Neural cell (in vitro differentiated cells): ENCODE results near the gene TMEM192. TPM values are rescaled to one million over a fixed set of nuclear protein-coding genes. Genes with fewer than 3 reads are reported as not detected.

Experiments
- H2AFZ ChIP-seq: fragments of 200-600, 300-800 bp; sonication (generic), shearing (Covaris generic); 2 replicates; pipeline ENCODE4 v1.6.0; 2014; ENCODE audit warnings: low read depth, mild to moderate bottlenecking, antibody characterized with exemption, low read length, moderate library complexity
- H3F3A ChIP-seq: fragments of 200-600 bp; shearing (Covaris generic); 2 replicates; pipeline ENCODE4 v1.6.1; 2016; ENCODE audit warnings: mild to moderate bottlenecking, moderate library complexity, mixed read lengths, antibody characterized with exemption, low read length; ENCODE audit not compliant: insufficient read depth, poor library complexity, severe bottlenecking
- H3K27ac ChIP-seq: fragments of 200-600, 300-800 bp; sonication (generic), shearing (Covaris generic); 2 replicates; pipeline ENCODE4 v1.5.1; 2014; ENCODE audit warnings: mild to moderate bottlenecking, low read length, moderate library complexity
- H3K27me3 ChIP-seq: fragments of 300-800, 200-600 bp; sonication (generic), shearing (Covaris generic); 2 replicates; pipeline ENCODE4 v1.6.0; 2014; ENCODE audit warnings: mild to moderate bottlenecking, low read depth, low read length, moderate library complexity; ENCODE audit not compliant: insufficient read depth
- H3K36me3 ChIP-seq: fragments of 300-800, 200-600 bp; sonication (generic), shearing (Covaris generic); 2 replicates; pipeline ENCODE4 v1.5.1; 2014; ENCODE audit warnings: mild to moderate bottlenecking, antibody characterized with exemption, low read length, moderate library complexity; ENCODE audit not compliant: insufficient read depth
- H3K4me2 ChIP-seq: fragments of 300-800, 200-600 bp; sonication (generic), shearing (Covaris generic); 2 replicates; pipeline ENCODE4 v1.6.0; 2014; ENCODE audit warnings: mild to moderate bottlenecking, low read length
- H3K4me3 ChIP-seq: fragments of 300-800, 200-600 bp; sonication (generic), shearing (Covaris generic); 2 replicates; pipeline ENCODE4 v1.5.1; 2014; ENCODE audit warnings: mild to moderate bottlenecking, low read length, moderate library complexity
- H3K79me2 ChIP-seq: fragments of 200-600 bp; shearing (Covaris generic); replicated peaks from 2 replicates; pipeline ENCODE4 v1.6.0; 2014; ENCODE audit warnings: mild to moderate bottlenecking, low read length, moderate library complexity; ENCODE audit not compliant: insufficient read depth
- H3K9ac ChIP-seq: fragments of 300-800, 200-600 bp; sonication (generic), shearing (Covaris generic); 2 replicates; pipeline ENCODE4 v1.6.1; 2016; ENCODE audit warnings: mild to moderate bottlenecking, low read length, mixed read lengths
- H3K9me2 ChIP-seq: fragments of 200-600 bp; shearing (Covaris generic); 2 replicates; pipeline ENCODE4 v1.6.1; 2016; ENCODE audit warnings: mild to moderate bottlenecking, low read length, mixed read lengths; ENCODE audit not compliant: insufficient read depth
- H3K9me3 ChIP-seq: fragments of 200-600, 300-800 bp; sonication (generic), shearing (Covaris generic); 2 replicates; pipeline ENCODE4 v1.6.1; 2016; ENCODE audit warnings: mild to moderate bottlenecking, mixed run types, low read length, moderate library complexity, mixed read lengths
- H4K20me1 ChIP-seq: fragments of 200-600 bp; shearing (Covaris generic); 2 replicates; pipeline ENCODE4 v1.6.1; 2016; ENCODE audit warnings: mild to moderate bottlenecking, mixed run types; ENCODE audit not compliant: insufficient read depth
- EP300 ChIP-seq: fragments of 450-650 bp; conservative IDR thresholded peaks from 2 replicates; pipeline ENCODE4 v1.6.1; 2014; ENCODE audit warnings: antibody characterized with exemption, mild to moderate bottlenecking, moderate library complexity; ENCODE audit not compliant: poor library complexity, severe bottlenecking
- EZH2 ChIP-seq: fragments of 200-600, 300-800 bp; shearing (Covaris generic), sonication (generic); IDR thresholded peaks from 2 replicates; pipeline ENCODE4 v1.6.1; 2014; ENCODE audit warnings: antibody characterized with exemption, low read length, borderline replicate concordance, mild to moderate bottlenecking; ENCODE audit not compliant: insufficient read depth, poor library complexity, severe bottlenecking
- MXI1 ChIP-seq: fragments of 450-650 bp; conservative IDR thresholded peaks from 2 replicates; pipeline ENCODE4 v1.6.1; 2014; ENCODE audit warnings: antibody characterized with exemption, mild to moderate bottlenecking; ENCODE audit not compliant: poor library complexity, severe bottlenecking
- POLR2AphosphoS5 ChIP-seq: IDR thresholded peaks from 2 replicates; pipeline ENCODE4 v1.6.1; 2012
- RAD21 ChIP-seq: fragments of 450-650 bp; conservative IDR thresholded peaks from 2 replicates; pipeline ENCODE4 v1.6.1; 2014; ENCODE audit warnings: antibody characterized with exemption, mild to moderate bottlenecking, moderate library complexity
- SMC3 ChIP-seq: fragments of 450-650 bp; conservative IDR thresholded peaks from 2 replicates; pipeline ENCODE4 v1.6.1; 2014; ENCODE audit warnings: antibody characterized with exemption, mild to moderate bottlenecking, moderate library complexity; ENCODE audit not compliant: poor library complexity
- TAF1 ChIP-seq: IDR thresholded peaks from 2 replicates; pipeline ENCODE4 v1.6.1; 2012; ENCODE audit warnings: low read depth
- polyA plus RNA-seq: library from polyadenylated mRNA; depleted of rRNA; stranded (reverse); fragments of >200 nt; gene quantifications from 2 replicates; pipeline ENCODE4 v1.2.3, GENCODE V29; 2014
- TF ChIP-seq, protein P1 (sequence below): IDR thresholded peaks from 2 replicates; pipeline ENCODE4 v1.6.1; 2012; ENCODE audit warnings: borderline replicate concordance
- TF ChIP-seq, protein P2 (sequence below): fragments of 450-650 bp; IDR thresholded peaks from 2 replicates; pipeline ENCODE4 v1.5.1; 2014; ENCODE audit warnings: antibody characterized with exemption, mild to moderate bottlenecking, moderate library complexity; ENCODE audit not compliant: poor library complexity, severe bottlenecking

The TMEM192 gene
- polyA plus RNA-seq, 1 donor from 2014 or later: 10.5 TPM

DNA sequence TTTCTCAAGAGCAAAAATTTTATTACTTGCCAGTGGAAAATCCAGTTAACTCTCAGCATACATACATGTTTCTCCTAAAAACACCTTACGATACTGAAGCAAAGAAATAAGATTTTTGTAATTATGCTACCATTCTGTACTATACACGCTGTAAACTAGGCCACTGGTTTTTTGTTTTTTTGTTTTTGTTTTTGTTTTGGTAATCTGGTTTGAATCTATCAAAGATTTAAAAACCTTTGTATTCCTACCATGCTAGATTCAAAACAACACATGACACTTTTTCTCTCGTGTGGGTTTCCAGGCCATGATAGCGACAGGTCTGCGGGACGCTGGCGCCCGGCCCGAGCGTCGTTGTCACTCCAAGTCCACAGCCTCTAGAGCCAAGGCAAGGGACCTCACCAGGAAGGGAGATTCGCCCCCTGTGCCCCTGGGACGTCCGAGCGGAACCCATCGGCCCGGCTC is 723 bp downstream of the TMEM192 start:
- H3K36me3 ChIP-seq: no peaks in the 10 kb centered on the region
- no peaks in the 10 kb centered on the region for H4K20me1 ChIP-seq
- H3K4me3 ChIP-seq: peak overlapping the region; percentile 91
- H3K9ac ChIP-seq: peak overlapping the region; percentile 78
- H3F3A ChIP-seq: no peaks in the 10 kb centered on the region
- peak overlapping the region; percentile 85 for H3K27ac ChIP-seq
- no peaks in the 10 kb centered on the region for H3K9me2 ChIP-seq
- no peak for TF ChIP-seq TAF1
- no peak for TF ChIP-seq SMC3
- TF ChIP-seq RAD21: no peak
- no peak for TF ChIP-seq EZH2
- TF ChIP-seq MXI1: no peak
- TF ChIP-seq, protein P1, sequence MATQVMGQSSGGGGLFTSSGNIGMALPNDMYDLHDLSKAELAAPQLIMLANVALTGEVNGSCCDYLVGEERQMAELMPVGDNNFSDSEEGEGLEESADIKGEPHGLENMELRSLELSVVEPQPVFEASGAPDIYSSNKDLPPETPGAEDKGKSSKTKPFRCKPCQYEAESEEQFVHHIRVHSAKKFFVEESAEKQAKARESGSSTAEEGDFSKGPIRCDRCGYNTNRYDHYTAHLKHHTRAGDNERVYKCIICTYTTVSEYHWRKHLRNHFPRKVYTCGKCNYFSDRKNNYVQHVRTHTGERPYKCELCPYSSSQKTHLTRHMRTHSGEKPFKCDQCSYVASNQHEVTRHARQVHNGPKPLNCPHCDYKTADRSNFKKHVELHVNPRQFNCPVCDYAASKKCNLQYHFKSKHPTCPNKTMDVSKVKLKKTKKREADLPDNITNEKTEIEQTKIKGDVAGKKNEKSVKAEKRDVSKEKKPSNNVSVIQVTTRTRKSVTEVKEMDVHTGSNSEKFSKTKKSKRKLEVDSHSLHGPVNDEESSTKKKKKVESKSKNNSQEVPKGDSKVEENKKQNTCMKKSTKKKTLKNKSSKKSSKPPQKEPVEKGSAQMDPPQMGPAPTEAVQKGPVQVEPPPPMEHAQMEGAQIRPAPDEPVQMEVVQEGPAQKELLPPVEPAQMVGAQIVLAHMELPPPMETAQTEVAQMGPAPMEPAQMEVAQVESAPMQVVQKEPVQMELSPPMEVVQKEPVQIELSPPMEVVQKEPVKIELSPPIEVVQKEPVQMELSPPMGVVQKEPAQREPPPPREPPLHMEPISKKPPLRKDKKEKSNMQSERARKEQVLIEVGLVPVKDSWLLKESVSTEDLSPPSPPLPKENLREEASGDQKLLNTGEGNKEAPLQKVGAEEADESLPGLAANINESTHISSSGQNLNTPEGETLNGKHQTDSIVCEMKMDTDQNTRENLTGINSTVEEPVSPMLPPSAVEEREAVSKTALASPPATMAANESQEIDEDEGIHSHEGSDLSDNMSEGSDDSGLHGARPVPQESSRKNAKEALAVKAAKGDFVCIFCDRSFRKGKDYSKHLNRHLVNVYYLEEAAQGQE: no peak
- H2AFZ ChIP-seq: peak overlapping the region; percentile 52
- H3K79me2 ChIP-seq: peaks cover 2% of the 10 kb centered on the region
- H3K4me2 ChIP-seq: peak overlapping the region; percentile 80
- no peaks in the 10 kb centered on the region for H3K27me3 ChIP-seq
- no peaks in the 10 kb centered on the region for H3K9me3 ChIP-seq

DNA sequence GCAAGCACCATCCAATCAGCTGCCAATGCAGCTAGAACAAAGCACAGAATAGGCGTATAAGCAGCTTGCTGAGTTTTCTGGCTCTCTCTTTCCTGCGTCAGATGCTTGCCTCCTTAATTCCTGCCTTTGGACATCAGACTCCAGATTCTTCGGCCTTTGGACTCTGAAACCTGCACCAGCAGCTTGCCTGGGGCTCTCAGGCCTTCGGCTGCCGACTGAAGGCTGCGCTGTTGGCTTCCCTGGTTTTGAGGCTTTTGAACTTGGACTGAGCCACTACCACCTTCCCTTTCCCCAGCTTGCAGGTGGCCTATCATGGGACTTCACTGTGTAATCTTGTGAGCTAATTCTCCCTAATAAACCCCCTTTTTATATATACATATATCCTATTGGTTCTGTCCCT is 6.1 kb downstream of the TMEM192 start:
- Histone ChIP-seq H3K27me3 (no peaks in the 10 kb centered on the region), H2AFZ (no peak overlapping the region), H3K27ac (no peak overlapping the region), H3K36me3 (no peaks in the 10 kb centered on the region), H3K9ac (no peak overlapping the region), H3K9me2 (no peaks in the 10 kb centered on the region), H3F3A (no peaks in the 10 kb centered on the region), H4K20me1 (no peaks in the 10 kb centered on the region), H3K4me2 (no peak overlapping the region), H3K9me3 (no peaks in the 10 kb centered on the region), H3K4me3 (no peak overlapping the region), H3K79me2 (no peaks in the 10 kb centered on the region)
- no peak for TF ChIP-seq SMC3
- no peak for TF ChIP-seq TAF1
- no peak for TF ChIP-seq EP300
- TF ChIP-seq, protein P2, sequence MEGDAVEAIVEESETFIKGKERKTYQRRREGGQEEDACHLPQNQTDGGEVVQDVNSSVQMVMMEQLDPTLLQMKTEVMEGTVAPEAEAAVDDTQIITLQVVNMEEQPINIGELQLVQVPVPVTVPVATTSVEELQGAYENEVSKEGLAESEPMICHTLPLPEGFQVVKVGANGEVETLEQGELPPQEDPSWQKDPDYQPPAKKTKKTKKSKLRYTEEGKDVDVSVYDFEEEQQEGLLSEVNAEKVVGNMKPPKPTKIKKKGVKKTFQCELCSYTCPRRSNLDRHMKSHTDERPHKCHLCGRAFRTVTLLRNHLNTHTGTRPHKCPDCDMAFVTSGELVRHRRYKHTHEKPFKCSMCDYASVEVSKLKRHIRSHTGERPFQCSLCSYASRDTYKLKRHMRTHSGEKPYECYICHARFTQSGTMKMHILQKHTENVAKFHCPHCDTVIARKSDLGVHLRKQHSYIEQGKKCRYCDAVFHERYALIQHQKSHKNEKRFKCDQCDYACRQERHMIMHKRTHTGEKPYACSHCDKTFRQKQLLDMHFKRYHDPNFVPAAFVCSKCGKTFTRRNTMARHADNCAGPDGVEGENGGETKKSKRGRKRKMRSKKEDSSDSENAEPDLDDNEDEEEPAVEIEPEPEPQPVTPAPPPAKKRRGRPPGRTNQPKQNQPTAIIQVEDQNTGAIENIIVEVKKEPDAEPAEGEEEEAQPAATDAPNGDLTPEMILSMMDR: no peak

DNA sequence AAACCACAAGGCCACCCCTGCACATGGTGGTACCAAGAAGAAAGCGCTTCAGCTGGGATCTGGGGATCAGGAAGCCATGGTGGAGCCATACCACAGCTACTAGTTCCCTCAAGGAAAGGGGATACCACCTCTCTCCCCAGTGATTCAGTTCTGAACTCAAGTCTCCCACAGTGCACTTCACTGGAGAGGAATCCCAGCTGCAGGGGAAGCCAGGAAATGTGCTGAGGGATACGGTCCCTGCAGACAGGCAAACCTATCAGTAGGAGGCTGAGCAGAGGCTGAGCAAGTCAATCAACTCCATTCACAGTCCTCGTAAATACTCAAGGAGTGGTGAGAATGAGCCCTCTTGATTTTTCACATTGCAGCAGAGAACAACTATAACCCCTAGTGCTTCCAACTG is 11.0 kb downstream of the TMEM192 start:
- Histone ChIP-seq H3K36me3 (no peaks in the 10 kb centered on the region), H3K27ac (no peak overlapping the region), H3K4me2 (no peak overlapping the region), H3K9ac (no peak overlapping the region), H3F3A (no peaks in the 10 kb centered on the region), H3K4me3 (no peak overlapping the region), H4K20me1 (no peaks in the 10 kb centered on the region), H3K9me3 (no peaks in the 10 kb centered on the region), H3K9me2 (no peaks in the 10 kb centered on the region), H3K79me2 (no peaks in the 10 kb centered on the region), H3K27me3 (no peaks in the 10 kb centered on the region), H2AFZ (no peak overlapping the region)
- TF ChIP-seq POLR2AphosphoS5 (no peak), RAD21 (no peak), TAF1 (no peak), MXI1 (no peak), EP300 (no peak), EZH2 (no peak), SMC3 (no peak)
- TF ChIP-seq, protein P2: no peak
- TF ChIP-seq, protein P1: no peak
